Nucleus accumbens (tissue), 56 donors: ENCODE results near the gene ZNF672.
"Not testable (repeated sequence)": the region's sequence is repeated elsewhere in the genome, so short reads cannot be mapped to it uniquely, and the experiment has no call there.

Experiments
- DNase-seq, 56 donors: peaks; one replicate each; lab custom pipeline; 2025; lab: John Stamatoyannopoulos, UW

The ZNF672 gene

GRCh38 chr1:248830718-248831017, 7.4 kb upstream of the ZNF672 start:
- DNase-seq: not testable (repeated sequence)

GRCh38 chr1:248831842-248832241, 6.2 kb upstream of the ZNF672 start:
- no peak for DNase-seq

- no peak for DNase-seq
Observed at GRCh38 chr1:248834343-248834940, 3.6 kb upstream of the ZNF672 start.

- DNase-seq: no peak
Observed at GRCh38 chr1:248837045-248837780, 811 bp upstream of the ZNF672 start.

- peak in 55 of 56 donors; percentile 61 to 98 (median 89) for DNase-seq
Observed at GRCh38 chr1:248838357-248839167, 538 bp downstream of the ZNF672 start.

- DNase-seq: no peak
Observed at GRCh38 chr1:248839168-248839555, 1.1 kb downstream of the ZNF672 start.

- DNase-seq: no peak
Observed at GRCh38 chr1:248840946-248841345, 2.9 kb downstream of the ZNF672 start.

GRCh38 chr1:248841702-248842395, 3.8 kb downstream of the ZNF672 start:
- no peak for DNase-seq

GRCh38 chr1:248842781-248843331, 4.8 kb downstream of the ZNF672 start:
- DNase-seq: no peak

GRCh38 chr1:248843687-248844086, 5.7 kb downstream of the ZNF672 start:
- DNase-seq: no peak

GRCh38 chr1:248844526-248844925, 6.5 kb downstream of the ZNF672 start:
- no peak for DNase-seq

GRCh38 chr1:248847181-248847955, 9.3 kb downstream of the ZNF672 start:
- DNase-seq: no peak

- no peak for DNase-seq
Observed at GRCh38 chr1:248847956-248848561, 10.0 kb downstream of the ZNF672 start.

GRCh38 chr1:248848602-248849001, 10.6 kb downstream of the ZNF672 start:
- no peak for DNase-seq

- DNase-seq: no peak
Observed at GRCh38 chr1:248849152-248849551, 11.1 kb downstream of the ZNF672 start.

- no peak for DNase-seq
Observed at GRCh38 chr1:248849637-248850036, 11.6 kb downstream of the ZNF672 start.

- no peak for DNase-seq
Observed at GRCh38 chr1:248850124-248850523, 12.1 kb downstream of the ZNF672 start.

- no peak for DNase-seq
Observed at GRCh38 chr1:248850536-248851251, 12.7 kb downstream of the ZNF672 start.

- no peak for DNase-seq
Observed at GRCh38 chr1:248851390-248851789, 13.4 kb downstream of the ZNF672 start.
